Stomach (tissue), 9 donors: ENCODE measurements around the gene PMEPA1. TPM values are rescaled to one million over a fixed set of nuclear protein-coding genes. Genes with fewer than 3 reads are reported as not detected.

Experiments used
- DNase-seq, 2 donors: peaks; one replicate each; pipeline versions ENCODE4 v3.0.0 to v3.0.0-alpha.2; 2013 to 2019
- H3K27ac ChIP-seq, 5 donors: fragments of 200-600 bp in 4 of 5; sonication (generic) in 4 of 5; one replicate each; pipeline ENCODE4 v1.5.1; 2013 to 2019; ENCODE audit warnings: mild to moderate bottlenecking in 1 of 5, moderate library complexity in 1 of 5
- H3K27me3 ChIP-seq, 3 donors: fragments of 200-600 bp; sonication (generic); one replicate each; pipeline ENCODE4 v1.5.1; 2017 to 2019; ENCODE audit warnings: mixed run types in 1 of 3
- H3K36me3 ChIP-seq, 4 donors: fragments of 200-600 bp; sonication (generic); 1 replicate in 3 of 4; 2 replicates in 1 of 4; pipeline ENCODE4 v1.5.1; 2016 to 2019
- H3K4me1 ChIP-seq, 4 donors: fragments of 200-600 bp; sonication (generic); one replicate each; pipeline ENCODE4 v1.5.1; 2016 to 2019
- H3K4me3 ChIP-seq, 4 donors: fragments of 200-600 bp; sonication (generic) in 3 of 4; one replicate each; pipeline ENCODE4 v1.5.1; 2016 to 2019; ENCODE audit warnings: mild to moderate bottlenecking in 1 of 4
- H3K9me3 ChIP-seq, 4 donors: fragments of 200-600 bp; sonication (generic); one replicate each; pipeline ENCODE4 v1.5.1; 2016 to 2019
- CTCF ChIP-seq, 7 experiments: fragments of 450-650 bp in 4 of 7; fragments of 200-600 bp in 3 of 7; sonication (generic) in 3 of 7; IDR thresholded peaks; one replicate each; pipeline ENCODE4 v1.5.1; 2016 to 2019; ENCODE audit warnings: antibody characterized with exemption in 7 of 7, control low read depth in 2 of 7, mild to moderate bottlenecking in 1 of 7
- EP300 ChIP-seq: sonication (generic); formaldehyde crosslinking; IDR thresholded peaks from one replicate; pipeline ENCODE4 v1.6.1; 2017; ENCODE audit warnings: antibody characterized with exemption
- POLR2A ChIP-seq, 4 donors: fragments of 450-650 bp; IDR thresholded peaks; one replicate each; pipeline ENCODE4 v1.6.1; 2016; ENCODE audit warnings: antibody characterized with exemption in 4 of 4, control low read depth in 2 of 4, mild to moderate bottlenecking in 1 of 4, moderate library complexity in 1 of 4
- POLR2AphosphoS5 ChIP-seq, 3 donors: sonication (generic); formaldehyde crosslinking; IDR thresholded peaks; one replicate each; pipeline ENCODE4 v1.6.1; 2016; ENCODE audit warnings: antibody characterized with exemption in 3 of 3
- WGBS, 5 donors: extraction: QIAGEN DNeasy Blood & Tissue Kit in 3 of 5; methylation state at CpG; one replicate each; pipeline versions ENCODE4 v1.1.5 to v1.1.7; 2013 to 2018; 5-methylcytosine and 5-hydroxymethylcytosine counted together
- intact Hi-C: fragments of 100-400 bp; cut with DNase I; formaldehyde crosslinking; loops from one replicate; pipeline ENCODE4 v1.15.1; 2023; ENCODE audit warnings: low total_unique reads
- polyA plus RNA-seq, 3 donors: library from polyadenylated mRNA; stranded (reverse); fragments of 200-250 nt; gene quantifications; one replicate each; pipeline ENCODE4 v1.2.3, GENCODE V29; 2013
- total RNA-seq, 5 donors: library from RNA; depleted of rRNA; stranded (reverse); fragments of >200 nt; gene quantifications; one replicate each; pipeline versions ENCODE4 v1.1.0 to v1.2.3, GENCODE V29; 2014 to 2016
- donor health status: healthy with polysubstance abuse.
- donor health status: Bipolar disorder and iron deficiency.
- donor health status: healthy.

PMEPA1 gene
- total and polyA plus RNA-seq, 8 donors: 5.3 to 17.2 (median 8.0) TPM; not detected in 1

- H3K4me1 ChIP-seq: peaks cover 0 to 6% (median 0%) of the 10 kb centered on the region in 4 donors
- no peak for DNase-seq
- WGBS, 5 donors: 46 to 61% (median 57%) methylated on average over 10 of the region's 10 CpGs
- no peaks in the 10 kb centered on the region for H3K9me3 ChIP-seq
- H3K36me3 ChIP-seq: no peaks in the 10 kb centered on the region
- H3K27ac ChIP-seq: no peak overlapping the region
- intact Hi-C loops: no loop called here
- no peak overlapping the region for H3K4me3 ChIP-seq
- TF ChIP-seq POLR2A (IDR thresholded peaks at IDR 0.05) (no peak), EP300 (no peak), CTCF (IDR thresholded peaks at IDR 0.05) (no peak), POLR2AphosphoS5 (IDR thresholded peaks at IDR 0.05) (no peak)
- H3K27me3 ChIP-seq: no peaks in the 10 kb centered on the region
These were observed 27.0 kb upstream of the PMEPA1 start for GRCh38 chr20:57736738-57737347.

GRCh38 chr20:57735831-57736737 is 26.3 kb upstream of the PMEPA1 start:
- Histone ChIP-seq H3K36me3 (no peaks in the 10 kb centered on the region), H3K9me3 (no peaks in the 10 kb centered on the region), H3K4me3 (no peak overlapping the region), H3K4me1 (peaks cover 0 to 6% (median 0%) of the 10 kb centered on the region in 4 donors), H3K27me3 (no peaks in the 10 kb centered on the region), H3K27ac (no peak overlapping the region)
- intact Hi-C loops: no loop called here
- 74 to 81% (median 75%) methylated on average over 5 to 8 of the region's 8 CpGs for WGBS, 5 donors
- DNase-seq: no peak
- TF ChIP-seq POLR2AphosphoS5 (IDR thresholded peaks at IDR 0.05) (no peak), EP300 (no peak), CTCF (IDR thresholded peaks at IDR 0.05) (no peak), POLR2A (IDR thresholded peaks at IDR 0.05) (no peak)

GRCh38 chr20:57734754-57735153 is 24.9 kb upstream of the PMEPA1 start:
- no peak overlapping the region for H3K27ac ChIP-seq
- no peak for DNase-seq
- TF ChIP-seq EP300: no peak
- TF ChIP-seq CTCF (IDR thresholded peaks at IDR 0.05): no peak
- TF ChIP-seq POLR2AphosphoS5 (IDR thresholded peaks at IDR 0.05): no peak
- TF ChIP-seq POLR2A (IDR thresholded peaks at IDR 0.05): no peak
- no peaks in the 10 kb centered on the region for H3K9me3 ChIP-seq
- 71 to 83% (median 79%) methylated on average over 6 of the region's 6 CpGs for WGBS, 5 donors
- H3K4me3 ChIP-seq: no peak overlapping the region
- peaks cover 0 to 6% (median 0%) of the 10 kb centered on the region in 4 donors for H3K4me1 ChIP-seq
- H3K27me3 ChIP-seq: no peaks in the 10 kb centered on the region
- intact Hi-C loops: no loop called here
- H3K36me3 ChIP-seq: no peaks in the 10 kb centered on the region

- WGBS, 5 donors: 56 to 70% (median 67%) methylated on average over 4 of the region's 4 CpGs
- H3K27me3 ChIP-seq: no peaks in the 10 kb centered on the region
- DNase-seq: no peak
- no peaks in the 10 kb centered on the region for H3K9me3 ChIP-seq
- no peak for TF ChIP-seq CTCF (IDR thresholded peaks at IDR 0.05)
- TF ChIP-seq POLR2AphosphoS5 (IDR thresholded peaks at IDR 0.05): no peak
- H3K4me3 ChIP-seq: no peak overlapping the region
- no peaks in the 10 kb centered on the region for H3K36me3 ChIP-seq
- no peaks in the 10 kb centered on the region for H3K4me1 ChIP-seq
- intact Hi-C loops: no loop called here
- H3K27ac ChIP-seq: no peak overlapping the region
These were observed 22.4 kb upstream of the PMEPA1 start for GRCh38 chr20:57732226-57732625.
